Activated naive CD4-positive, alpha-beta T cell treated with anti-CD3 and anti-CD28 coated beads, Interleukin-2, amount 50 U/mL, for 72 hours (primary cell): Measurements from ENCODE around the gene CHMP2A. TPM values are rescaled to one million over a fixed set of nuclear protein-coding genes. Genes with fewer than 3 reads are reported as not detected.
"Not testable (repeated sequence)": the region's sequence is repeated elsewhere in the genome, so short reads cannot be mapped to it uniquely, and the experiment has no call there.

Source experiments
- ATAC-seq, 2 donors: fragments of 150-1000 bp; cut with Tn5 transposase; 2 replicates each; pipeline ENCODE4 v1.10.0; 2021; ENCODE audit warnings: mild to moderate bottlenecking in 2 of 2, moderate library complexity in 2 of 2
- DNase-seq, 2 donors: peaks; one replicate each; pipeline ENCODE4 v3.0.0; 2021 to 2022; ENCODE audit warnings: low spot score in 2 of 2
- H3K27ac Mint-ChIP-seq, 2 donors: one replicate each; pipeline ENCODE4 v1.8.0; 2022; ENCODE audit warnings: mild to moderate bottlenecking in 2 of 2, mixed read lengths in 2 of 2
- H3K36me3 Mint-ChIP-seq, 2 donors: one replicate each; pipeline ENCODE4 v1.8.0; 2022; ENCODE audit warnings: mixed read lengths in 2 of 2
- H3K9me3 Mint-ChIP-seq, 2 donors: one replicate each; pipeline ENCODE4 v1.8.0; 2022; ENCODE audit warnings: mixed read lengths in 2 of 2
- total RNA-seq, 2 donors: library from RNA; stranded (reverse); gene quantifications; one replicate each; pipeline ENCODE4 v1.2.3, GENCODE V29; 2022

The CHMP2A gene
- total RNA-seq, result 100 to 1,000 TPM; 112 to 114 TPM

GRCh38 chr19:58554494-58555368, at the start of gene CHMP2A:
Gene CHMP2A (minus strand): TSS chr19:58555105. CDS start chr19:58554212, 893 bp downstream.
- peak within 1 kb of the TSS; percentile 98 to 100 for H3K27ac Mint-ChIP-seq
- DNase-seq (peak; percentile 99), ATAC-seq (peak; percentile 48 to 54)
- peaks cover 52 to 66% of the 10 kb centered on the region in 2 donors for H3K36me3 Mint-ChIP-seq
- H3K9me3 Mint-ChIP-seq, result no peaks in the 10 kb centered on the region

GRCh38 chr19:58586133-58586765, 31.3 kb upstream of the CHMP2A start:
- peak in 1 of 2 donors; percentile 51 for DNase-seq

GRCh38 chr19:58585442-58586132, 30.7 kb upstream of the CHMP2A start:
- DNase-seq, result no peak
- H3K27ac Mint-ChIP-seq, result peak overlapping the region in 1 of 2 donors; percentile 51
- peaks cover 12 to 15% of the 10 kb centered on the region in 2 donors for H3K36me3 Mint-ChIP-seq
- H3K9me3 Mint-ChIP-seq, result no peaks in the 10 kb centered on the region
- ATAC-seq, result no peak

More at GRCh38 chr19:58586133-58586765, 31.3 kb upstream of the CHMP2A start:
- ATAC-seq, result no peak
- H3K27ac Mint-ChIP-seq, result no peak overlapping the region
- H3K9me3 Mint-ChIP-seq, result no peaks in the 10 kb centered on the region
- peaks cover 10 to 13% of the 10 kb centered on the region in 2 donors for H3K36me3 Mint-ChIP-seq

GRCh38 chr19:58584498-58585441, 29.9 kb upstream of the CHMP2A start:
- Mint-ChIP-seq H3K9me3 (no peaks in the 10 kb centered on the region), H3K27ac (peak overlapping the region in 1 of 2 donors; percentile 51)

GRCh38 chr19:58582985-58583384, 28.1 kb upstream of the CHMP2A start:
- H3K27ac Mint-ChIP-seq, result peak overlapping the region in 1 of 2 donors; percentile 39
- DNase-seq, result no peak

More at GRCh38 chr19:58584498-58585441, 29.9 kb upstream of the CHMP2A start:
- peaks cover 12 to 15% of the 10 kb centered on the region in 2 donors for H3K36me3 Mint-ChIP-seq
- ATAC-seq (no peak), DNase-seq (no peak)

GRCh38 chr19:58581227-58582141, 26.6 kb upstream of the CHMP2A start:
- Mint-ChIP-seq H3K36me3 (peaks cover 12 to 15% of the 10 kb centered on the region in 2 donors), H3K27ac (peak overlapping the region; percentile 47 to 79), H3K9me3 (no peaks in the 10 kb centered on the region)
- ATAC-seq (peak; percentile 90 to 91), DNase-seq (peak; percentile 89 to 95)

More at GRCh38 chr19:58582985-58583384, 28.1 kb upstream of the CHMP2A start:
- no peak for ATAC-seq
- Mint-ChIP-seq H3K9me3 (no peaks in the 10 kb centered on the region), H3K36me3 (peaks cover 12 to 15% of the 10 kb centered on the region in 2 donors)

- DNase-seq, result no peak
- H3K36me3 Mint-ChIP-seq, result peaks cover 12 to 15% of the 10 kb centered on the region in 2 donors
- H3K9me3 Mint-ChIP-seq, result no peaks in the 10 kb centered on the region
- ATAC-seq, result no peak
- H3K27ac Mint-ChIP-seq, result peak overlapping the region in 1 of 2 donors; percentile 47
These were observed 24.7 kb upstream of the CHMP2A start for GRCh38 chr19:58579473-58580142.

GRCh38 chr19:58578012-58578925, 23.4 kb upstream of the CHMP2A start:
- Mint-ChIP-seq H3K27ac (peak overlapping the region; percentile 70 to 83), H3K9me3 (no peaks in the 10 kb centered on the region), H3K36me3 (peaks cover 12 to 13% of the 10 kb centered on the region in 2 donors)
- ATAC-seq, result peak in 1 of 2 donors; percentile 13
- peak in 1 of 2 donors; percentile 56 for DNase-seq

- H3K9me3 Mint-ChIP-seq, H3K36me3 Mint-ChIP-seq, ATAC-seq: not testable (repeated sequence)
- DNase-seq, result peak in 1 of 2 donors; percentile 44
- H3K27ac Mint-ChIP-seq, result peak overlapping the region; percentile 60 to 70
These were observed 22.7 kb upstream of the CHMP2A start for GRCh38 chr19:58577581-58577980.

- ATAC-seq (peak; percentile 51 to 55), DNase-seq (peak; percentile 81 to 88)
- Mint-ChIP-seq H3K27ac (peak overlapping the region; percentile 98 to 100), H3K36me3 (peaks cover 4% of the 10 kb centered on the region in 2 donors), H3K9me3 (no peaks in the 10 kb centered on the region)
These were observed 20.5 kb upstream of the CHMP2A start for GRCh38 chr19:58575183-58576041.

- DNase-seq (no peak), ATAC-seq (no peak)
- Mint-ChIP-seq H3K27ac (peak overlapping the region; percentile 98 to 100), H3K36me3 (peaks cover 4% of the 10 kb centered on the region in 2 donors), H3K9me3 (no peaks in the 10 kb centered on the region)
These were observed 18.8 kb upstream of the CHMP2A start for GRCh38 chr19:58573658-58574164.

GRCh38 chr19:58572818-58573657, 18.1 kb upstream of the CHMP2A start, which contains the start of gene MZF1:
Gene MZF1 (minus strand): TSS chr19:58573335. CDS start chr19:58571389, 1,946 bp downstream.
- Mint-ChIP-seq H3K36me3 (peaks cover 4% of the 10 kb centered on the region in 2 donors), H3K9me3 (no peaks in the 10 kb centered on the region), H3K27ac (peak within 1 kb of the TSS; percentile 98 to 100)
- DNase-seq (peak; percentile 99), ATAC-seq (peak; percentile 72 to 76)
